Measurements from ENCODE around the gene GPSM3. TPM values are rescaled to one million over a fixed set of nuclear protein-coding genes. Genes with fewer than 3 reads are reported as not detected.
A peak's percentile ranks its signal among the peaks of the same experiment; 100 is the strongest.

GPSM3 gene
- total and polyA plus RNA-seq, 4 donors, result 8.1 to 145 (median 47.3) TPM

DNA sequence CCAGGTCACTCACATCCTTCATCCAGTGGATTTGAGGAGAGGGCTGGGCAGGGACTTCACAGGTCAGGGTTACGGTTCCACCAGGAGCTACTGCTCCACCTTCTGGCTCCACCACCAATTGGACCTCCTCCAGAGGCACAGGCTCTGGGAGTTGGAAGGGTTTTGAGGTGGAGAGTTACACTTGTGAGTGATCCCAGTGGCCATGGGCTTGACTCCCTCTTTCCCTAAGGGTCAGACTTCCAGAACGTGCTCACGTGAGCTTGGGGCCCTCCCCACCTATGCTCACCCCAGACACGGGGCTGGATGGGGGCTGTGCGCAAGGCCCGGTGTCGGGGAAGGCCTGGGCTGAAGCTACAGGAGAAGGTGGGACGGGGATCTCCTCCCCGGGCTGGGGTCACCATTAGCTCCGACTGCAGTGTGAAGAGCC is 9.9 kb downstream of the GPSM3 start:
- no peak for ATAC-seq (ENCODE audit: insufficient read depth, low FRiP score)
- DNase-seq, result no peak

DNA sequence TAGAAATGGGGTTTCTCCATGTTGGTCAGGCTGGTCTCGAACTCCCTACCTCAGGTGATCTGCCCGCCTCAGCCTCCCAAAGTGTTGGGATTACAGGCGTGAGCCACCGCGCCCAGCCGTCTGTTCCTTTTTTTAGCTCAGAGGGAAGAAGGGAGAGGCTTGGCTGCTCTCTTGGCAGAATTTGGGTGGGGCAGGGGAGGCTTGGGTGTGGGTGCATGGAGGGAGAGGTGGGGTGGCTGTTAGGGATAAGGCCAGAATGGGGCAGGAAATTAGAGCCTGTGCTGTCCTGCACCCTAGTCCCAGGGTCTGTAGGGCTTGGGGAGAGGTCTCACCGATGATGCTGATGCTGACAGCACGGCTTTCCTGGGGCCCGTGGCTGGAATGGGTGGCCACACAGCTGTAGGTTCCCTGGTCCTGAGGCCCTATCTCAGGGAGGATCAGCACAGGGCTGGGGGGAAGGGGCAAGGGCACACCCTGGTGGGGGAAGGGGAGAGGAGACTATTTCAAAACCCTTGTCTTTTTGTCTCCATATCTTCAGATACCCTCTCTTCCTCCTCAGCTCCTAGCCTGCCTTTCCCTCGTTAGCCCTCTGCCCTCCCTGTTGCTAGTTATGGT is 10.4 kb downstream of the GPSM3 start:
- H3K27ac ChIP-seq (ENCODE audit: low read depth in 1 of 2, low read length in 1 of 2), result peak overlapping the region in 1 of 2 donors; percentile 28
- DNase-seq (no peak), ATAC-seq (ENCODE audit: insufficient read depth, low FRiP score) (no peak)
- H3K4me1 ChIP-seq (ENCODE audit: control insufficient read depth in 5 of 5, insufficient read depth in 5 of 5, low read length in 5 of 5), result peaks cover under 1 to 37% (median 15%) of the 10 kb centered on the region in 5 donors
- TF ChIP-seq, protein P1, sequence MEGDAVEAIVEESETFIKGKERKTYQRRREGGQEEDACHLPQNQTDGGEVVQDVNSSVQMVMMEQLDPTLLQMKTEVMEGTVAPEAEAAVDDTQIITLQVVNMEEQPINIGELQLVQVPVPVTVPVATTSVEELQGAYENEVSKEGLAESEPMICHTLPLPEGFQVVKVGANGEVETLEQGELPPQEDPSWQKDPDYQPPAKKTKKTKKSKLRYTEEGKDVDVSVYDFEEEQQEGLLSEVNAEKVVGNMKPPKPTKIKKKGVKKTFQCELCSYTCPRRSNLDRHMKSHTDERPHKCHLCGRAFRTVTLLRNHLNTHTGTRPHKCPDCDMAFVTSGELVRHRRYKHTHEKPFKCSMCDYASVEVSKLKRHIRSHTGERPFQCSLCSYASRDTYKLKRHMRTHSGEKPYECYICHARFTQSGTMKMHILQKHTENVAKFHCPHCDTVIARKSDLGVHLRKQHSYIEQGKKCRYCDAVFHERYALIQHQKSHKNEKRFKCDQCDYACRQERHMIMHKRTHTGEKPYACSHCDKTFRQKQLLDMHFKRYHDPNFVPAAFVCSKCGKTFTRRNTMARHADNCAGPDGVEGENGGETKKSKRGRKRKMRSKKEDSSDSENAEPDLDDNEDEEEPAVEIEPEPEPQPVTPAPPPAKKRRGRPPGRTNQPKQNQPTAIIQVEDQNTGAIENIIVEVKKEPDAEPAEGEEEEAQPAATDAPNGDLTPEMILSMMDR (IDR thresholded peaks at IDR 0.05; ENCODE audit: control extremely low read depth, extremely low read depth), result no peak
- H3K36me3 ChIP-seq (ENCODE audit: control insufficient read depth in 4 of 4, insufficient read depth in 4 of 4, low read length in 4 of 4), result peaks cover 0 to 26% (median 17%) of the 10 kb centered on the region in 4 donors
- H3K9me3 ChIP-seq (ENCODE audit: control insufficient read depth in 4 of 4, insufficient read depth in 3 of 4, low read length in 3 of 4), result no peaks in the 10 kb centered on the region
- WGBS, 2 donors, result 72 to 84% methylated on average over 10 of the region's 10 CpGs
- H3K27me3 ChIP-seq (ENCODE audit: control insufficient read depth in 3 of 3, insufficient read depth in 3 of 3, low read length in 2 of 3), result no peaks in the 10 kb centered on the region
- no peak overlapping the region for H3K4me3 ChIP-seq
- H3K9ac ChIP-seq (ENCODE audit: insufficient read depth in 1 of 2, low read length in 2 of 2), result no peak overlapping the region

More for the DNA sequence above, 9.9 kb downstream of the GPSM3 start:
- WGBS, 2 donors, result 88 to 89% methylated on average over 10 of the region's 10 CpGs
- no peak overlapping the region for H3K9ac ChIP-seq (ENCODE audit: insufficient read depth in 1 of 2, low read length in 2 of 2)
- TF ChIP-seq, protein P1 (IDR thresholded peaks at IDR 0.05; ENCODE audit: control extremely low read depth, extremely low read depth), result no peak
- peaks cover 0 to 31% (median 22%) of the 10 kb centered on the region in 4 donors for H3K36me3 ChIP-seq (ENCODE audit: control insufficient read depth in 4 of 4, insufficient read depth in 4 of 4, low read length in 4 of 4)
- H3K4me1 ChIP-seq (ENCODE audit: control insufficient read depth in 5 of 5, insufficient read depth in 5 of 5, low read length in 5 of 5), result peaks cover 0 to 32% (median 19%) of the 10 kb centered on the region in 5 donors
- H3K4me3 ChIP-seq, result no peak overlapping the region
- H3K27me3 ChIP-seq (ENCODE audit: control insufficient read depth in 3 of 3, insufficient read depth in 3 of 3, low read length in 2 of 3), result no peaks in the 10 kb centered on the region
- H3K9me3 ChIP-seq (ENCODE audit: control insufficient read depth in 4 of 4, insufficient read depth in 3 of 4, low read length in 3 of 4), result no peaks in the 10 kb centered on the region
- H3K27ac ChIP-seq (ENCODE audit: low read depth in 1 of 2, low read length in 1 of 2), result peak overlapping the region in 1 of 2 donors; percentile 28

DNA sequence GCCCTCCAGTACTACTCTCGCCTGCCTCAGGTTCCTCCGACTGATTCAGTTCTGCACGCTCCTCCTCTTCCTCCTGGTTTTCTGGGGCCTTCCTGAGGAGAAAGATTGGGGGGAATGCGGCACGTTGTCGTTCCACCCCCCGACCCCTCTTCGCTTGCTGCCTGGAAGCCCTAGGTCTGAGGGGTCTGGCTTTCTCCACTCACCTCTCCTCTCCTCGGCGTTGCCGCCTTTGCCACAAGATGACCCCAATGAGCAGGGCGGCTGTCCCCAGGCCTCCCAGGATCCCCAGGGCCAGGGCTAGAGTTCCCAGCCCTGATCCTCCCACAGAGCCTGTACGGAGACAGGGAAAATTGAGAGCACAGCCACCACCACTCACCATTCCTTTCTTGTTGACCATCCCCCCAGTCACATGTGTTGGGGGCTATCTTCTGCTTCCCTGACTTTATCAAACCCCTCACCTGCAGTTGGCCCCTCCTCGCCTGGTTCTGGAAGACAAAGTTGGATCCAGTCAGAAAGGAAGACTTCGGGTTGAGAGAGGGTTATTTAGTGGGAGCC is 11.2 kb downstream of the GPSM3 start:
- Histone ChIP-seq H3K4me3 (no peak overlapping the region), H3K27ac (ENCODE audit: low read depth in 1 of 2, low read length in 1 of 2) (no peak overlapping the region), H3K36me3 (ENCODE audit: control insufficient read depth in 4 of 4, insufficient read depth in 4 of 4, low read length in 4 of 4) (peaks cover 0 to 21% (median 13%) of the 10 kb centered on the region in 4 donors), H3K9ac (ENCODE audit: insufficient read depth in 1 of 2, low read length in 2 of 2) (no peak overlapping the region), H3K27me3 (ENCODE audit: control insufficient read depth in 3 of 3, insufficient read depth in 3 of 3, low read length in 2 of 3) (no peaks in the 10 kb centered on the region), H3K4me1 (ENCODE audit: control insufficient read depth in 5 of 5, insufficient read depth in 5 of 5, low read length in 5 of 5) (peaks cover 7 to 38% (median 19%) of the 10 kb centered on the region in 5 donors), H3K9me3 (ENCODE audit: control insufficient read depth in 4 of 4, insufficient read depth in 3 of 4, low read length in 3 of 4) (no peaks in the 10 kb centered on the region)
- no peak for DNase-seq
- TF ChIP-seq, protein P1 (IDR thresholded peaks at IDR 0.05; ENCODE audit: control extremely low read depth, extremely low read depth), result no peak
- WGBS, 2 donors, result 89 to 92% methylated on average over 15 of the region's 15 CpGs
- ATAC-seq (ENCODE audit: insufficient read depth, low FRiP score), result no peak

All from lung (tissue), 12 donors.